HEK293T (cell line): ENCODE data around the gene NSMCE1.

Experiments used
- CTCF ChIA-PET: fragments of 350-600 bp; formaldehyde crosslinking; extraction: SDS; loops from one replicate; lab custom pipeline; 2021; ENCODE audit warnings: antibody characterized with exemption, inconsistent platforms; lab: Yijun Ruan, JAX
- POLR2A ChIA-PET: fragments of 350-600 bp; formaldehyde crosslinking; extraction: SDS; loops from one replicate; lab custom pipeline; 2020; ENCODE audit warnings: antibody characterized with exemption, inconsistent platforms; lab: Yijun Ruan, JAX
- DNase-seq: peaks from one replicate; pipeline ENCODE4 v3.0.0; 2012; ENCODE audit warnings: mixed read lengths; ENCODE audit errors: extremely low spot score
- ARNT ChIP-seq: fragments of 450-650 bp; IDR thresholded peaks from 2 replicates; pipeline ENCODE4 v1.6.1; 2017; ENCODE audit warnings: mild to moderate bottlenecking
- BHLHE40 ChIP-seq: fragments of 450-650 bp; IDR thresholded peaks from 2 replicates; pipeline ENCODE4 v1.6.1; 2016; ENCODE audit warnings: mild to moderate bottlenecking, moderate library complexity, borderline replicate concordance
- CTBP1 ChIP-seq: fragments of 450-650 bp; IDR thresholded peaks from 2 replicates; pipeline ENCODE4 v1.6.1; 2016; ENCODE audit warnings: borderline replicate concordance
- ELF4 ChIP-seq: fragments of 450-650 bp; IDR thresholded peaks from 2 replicates; pipeline ENCODE4 v1.6.1; 2017; ENCODE audit warnings: antibody characterized with exemption
- FOXA1 ChIP-seq: fragments of 450-650 bp; IDR thresholded peaks from 2 replicates; pipeline ENCODE4 v1.6.1; 2016; ENCODE audit warnings: mild to moderate bottlenecking
- FOXK2 ChIP-seq: fragments of 450-650 bp; IDR thresholded peaks from 2 replicates; pipeline ENCODE4 v1.6.1; 2016; ENCODE audit warnings: mild to moderate bottlenecking
- FOXM1 ChIP-seq: fragments of 450-650 bp; IDR thresholded peaks from 2 replicates; pipeline ENCODE4 v1.6.1; 2017; ENCODE audit warnings: mild to moderate bottlenecking, borderline replicate concordance
- HDGF ChIP-seq: fragments of 450-650 bp; IDR thresholded peaks from 2 replicates; pipeline ENCODE4 v1.6.1; 2017; ENCODE audit warnings: antibody characterized with exemption, borderline replicate concordance
- L3MBTL2 ChIP-seq: fragments of 450-650 bp; conservative IDR thresholded peaks from 2 replicates; pipeline ENCODE4 v1.6.1; 2016; ENCODE audit warnings: mild to moderate bottlenecking
- LEF1 ChIP-seq: fragments of 450-650 bp; IDR thresholded peaks from 2 replicates; pipeline ENCODE4 v1.6.1; 2017; ENCODE audit warnings: mild to moderate bottlenecking, borderline replicate concordance
- NFRKB ChIP-seq: fragments of 450-650 bp; IDR thresholded peaks from 2 replicates; pipeline ENCODE4 v1.6.1; 2016; ENCODE audit warnings: mild to moderate bottlenecking, moderate library complexity
- SP1 ChIP-seq: fragments of 450-650 bp; IDR thresholded peaks from 2 replicates; pipeline ENCODE4 v1.6.1; 2017
- SUZ12 ChIP-seq: fragments of 450-650 bp; IDR thresholded peaks from 2 replicates; pipeline ENCODE4 v1.6.1; 2016; ENCODE audit warnings: mild to moderate bottlenecking
- TARDBP ChIP-seq: fragments of 450-650 bp; IDR thresholded peaks from 2 replicates; pipeline ENCODE4 v1.6.1; 2016
- ZNF384 ChIP-seq: fragments of 450-650 bp; IDR thresholded peaks from 2 replicates; pipeline ENCODE4 v1.6.1; 2016
- TF ChIP-seq, protein P1 (sequence below): fragments of 450-650 bp; IDR thresholded peaks from 2 replicates; pipeline ENCODE4 v1.6.1; 2016

Gene NSMCE1, protein sequence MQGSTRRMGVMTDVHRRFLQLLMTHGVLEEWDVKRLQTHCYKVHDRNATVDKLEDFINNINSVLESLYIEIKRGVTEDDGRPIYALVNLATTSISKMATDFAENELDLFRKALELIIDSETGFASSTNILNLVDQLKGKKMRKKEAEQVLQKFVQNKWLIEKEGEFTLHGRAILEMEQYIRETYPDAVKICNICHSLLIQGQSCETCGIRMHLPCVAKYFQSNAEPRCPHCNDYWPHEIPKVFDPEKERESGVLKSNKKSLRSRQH

DNA sequence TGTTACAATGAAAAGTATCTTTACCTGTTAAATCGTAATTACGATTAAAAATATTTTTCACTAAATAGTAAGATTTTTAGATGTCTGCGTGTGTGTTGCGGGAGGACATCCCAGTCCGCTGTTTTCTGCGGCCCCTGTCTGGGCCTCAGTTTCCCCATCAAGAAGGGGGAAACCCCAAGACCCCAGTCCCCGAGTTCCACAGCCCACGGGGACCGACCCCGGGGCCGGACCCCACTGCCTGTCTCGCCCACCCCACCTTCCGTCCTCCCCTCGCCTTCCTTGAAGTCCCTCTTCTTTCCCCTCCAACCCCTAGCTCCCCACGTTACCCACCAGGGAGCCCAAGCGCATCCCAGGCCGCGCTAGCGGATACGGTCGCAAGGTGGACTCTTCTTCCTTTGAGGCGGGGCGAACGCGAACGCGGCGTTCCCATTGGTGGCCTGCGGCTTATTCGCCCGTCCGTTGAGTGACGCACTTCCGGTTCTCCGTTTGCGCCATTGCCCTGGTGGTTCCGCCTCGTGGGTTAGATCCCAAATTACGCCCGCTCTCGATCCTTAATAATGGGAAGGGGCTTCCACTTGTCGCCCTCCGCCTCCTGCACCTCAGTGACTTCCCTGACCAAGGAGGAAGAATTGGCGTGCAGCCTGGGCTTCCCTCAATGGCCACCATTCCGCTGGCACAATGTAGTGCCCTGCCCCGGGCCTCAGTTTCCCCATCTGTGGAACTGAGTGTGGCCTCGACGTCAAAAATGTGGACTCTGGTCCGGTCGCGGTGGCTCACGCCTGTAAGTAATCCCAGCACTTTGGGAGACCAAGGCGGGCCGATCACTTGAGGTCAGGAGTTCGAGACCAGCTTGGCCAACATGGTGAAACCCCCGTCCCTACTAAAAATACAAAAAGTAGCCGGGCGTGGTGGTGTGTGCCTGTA lies at the start of gene NSMCE1:
TSS of gene NSMCE1 (minus strand) at position 397 of the 924 bp plus-strand sequence. CDS start 11,202 bp downstream, outside the sequence.
- TF ChIP-seq, protein P1, sequence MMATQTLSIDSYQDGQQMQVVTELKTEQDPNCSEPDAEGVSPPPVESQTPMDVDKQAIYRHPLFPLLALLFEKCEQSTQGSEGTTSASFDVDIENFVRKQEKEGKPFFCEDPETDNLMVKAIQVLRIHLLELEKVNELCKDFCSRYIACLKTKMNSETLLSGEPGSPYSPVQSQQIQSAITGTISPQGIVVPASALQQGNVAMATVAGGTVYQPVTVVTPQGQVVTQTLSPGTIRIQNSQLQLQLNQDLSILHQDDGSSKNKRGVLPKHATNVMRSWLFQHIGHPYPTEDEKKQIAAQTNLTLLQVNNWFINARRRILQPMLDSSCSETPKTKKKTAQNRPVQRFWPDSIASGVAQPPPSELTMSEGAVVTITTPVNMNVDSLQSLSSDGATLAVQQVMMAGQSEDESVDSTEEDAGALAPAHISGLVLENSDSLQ, result peak; percentile 98
- TF ChIP-seq L3MBTL2 (peak; percentile 87), BHLHE40 (no peak), FOXM1 (no peak), LEF1 (no peak), ELF4 (peak; percentile 67; the same call in 1 of the 2 replicates), FOXK2 (no peak), CTBP1 (0 out of 2 replicates have a peak, but pooled peaks have one; percentile 4), ARNT (no peak), ZNF384 (no peak)
- POLR2A ChIA-PET, result interaction anchor here (0.9 to 1.5 kb wide), 10 partner anchors 9 to 135 kb away, joined by 3 to 5 read pairs (median 4); partner anchors contain the start of gene KDM8
- CTCF ChIA-PET, result no interaction called here
- DNase-seq, result peak; percentile 97

DNA sequence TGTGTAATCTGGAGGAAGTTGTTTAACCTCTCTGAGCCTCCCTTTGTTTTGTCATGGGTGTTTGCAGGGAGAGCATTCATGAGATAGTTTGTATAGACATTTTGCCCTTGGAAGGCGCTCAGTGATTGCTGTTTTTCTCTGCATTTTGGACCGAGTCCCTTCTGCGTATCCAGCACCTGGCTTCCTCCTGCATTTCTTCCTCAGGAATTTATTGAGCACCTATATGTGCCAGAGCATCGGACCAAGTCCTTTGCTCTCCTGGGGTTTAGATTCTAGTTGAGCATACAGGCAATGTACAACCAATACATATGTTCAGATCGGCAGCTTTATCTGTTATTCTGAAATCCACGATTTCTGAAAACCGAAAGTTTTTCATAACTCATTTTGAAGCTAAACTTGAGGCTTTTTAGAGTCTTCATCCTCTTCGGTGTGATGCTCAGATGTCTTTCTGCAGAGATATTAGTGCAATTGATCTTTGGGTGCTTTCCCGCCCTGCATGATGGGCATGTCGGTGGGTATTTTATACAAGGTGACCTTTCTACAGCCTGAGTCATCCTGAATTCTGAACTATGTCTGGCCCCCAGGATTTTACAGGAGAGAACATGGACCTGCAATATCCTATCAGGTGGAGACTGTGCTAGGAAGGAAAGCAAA lies 49.3 kb upstream of the NSMCE1 start:
- no peak for DNase-seq
- ChIA-PET CTCF (no interaction called here), POLR2A (no interaction called here)
- no peak for TF ChIP-seq L3MBTL2

DNA sequence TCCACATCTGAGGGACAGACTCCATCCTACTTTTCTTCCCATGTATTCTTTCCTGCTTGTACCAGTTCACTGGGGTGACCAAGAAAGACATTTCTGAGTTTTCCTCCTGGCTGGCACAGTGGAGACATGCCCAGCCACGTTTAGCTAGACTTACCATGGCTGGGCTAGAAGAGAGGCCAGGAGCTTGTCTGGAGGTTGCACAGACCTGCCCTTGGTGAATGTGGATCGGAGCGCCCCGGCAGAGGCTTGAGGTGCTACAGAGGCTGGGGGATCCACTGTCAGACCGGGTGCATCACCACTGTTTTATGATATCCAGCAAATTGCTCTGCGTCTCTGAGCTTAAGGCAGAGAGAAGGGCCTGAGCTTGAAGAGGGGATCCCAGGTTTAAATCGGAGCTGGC lies 48.7 kb upstream of the NSMCE1 start:
- CTCF ChIA-PET, result no interaction called here
- DNase-seq, result no peak
- POLR2A ChIA-PET, result no interaction called here
- TF ChIP-seq FOXK2 (no peak), BHLHE40 (no peak), ZNF384 (no peak), HDGF (no peak)
- TF ChIP-seq, protein P1, result no peak

DNA sequence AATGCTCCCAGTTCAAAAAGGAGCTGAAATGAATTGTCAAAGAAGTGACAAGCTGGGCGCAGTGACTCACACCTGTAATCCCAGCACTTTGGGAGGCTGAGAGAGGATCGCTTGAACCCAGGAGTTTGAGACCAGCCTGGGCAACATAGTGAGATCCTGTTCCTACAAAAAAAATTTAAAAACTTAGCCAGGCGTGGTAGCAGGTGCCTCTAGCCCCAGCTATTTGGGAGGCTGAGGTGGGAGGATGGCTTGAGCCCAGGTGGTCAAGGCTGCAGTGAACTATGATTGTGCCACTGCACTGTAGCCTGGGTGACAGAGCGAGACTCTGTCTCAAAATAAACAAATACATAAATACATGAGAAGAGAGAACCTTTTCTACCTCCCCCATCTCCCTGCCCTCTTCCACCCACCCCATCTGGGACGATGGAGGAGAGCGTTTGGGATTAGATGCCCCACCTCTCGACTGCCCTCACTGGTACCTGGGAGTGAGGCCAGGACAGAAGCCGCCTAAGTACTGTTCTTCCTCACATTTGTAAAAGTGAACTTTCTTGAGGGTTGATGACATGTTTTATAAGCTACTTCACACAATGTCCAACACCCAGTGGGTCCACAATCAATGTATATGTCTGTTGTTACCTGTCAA lies 47.6 kb upstream of the NSMCE1 start:
- no peak for DNase-seq
- TF ChIP-seq ZNF384, result no peak
- TF ChIP-seq ARNT, result no peak
- TF ChIP-seq SUZ12, result no peak
- no peak for TF ChIP-seq TARDBP
- TF ChIP-seq FOXA1, result no peak
- TF ChIP-seq LEF1, result no peak
- no peak for TF ChIP-seq NFRKB
- TF ChIP-seq FOXM1, result no peak
- TF ChIP-seq HDGF, result no peak
- no peak for TF ChIP-seq ELF4
- TF ChIP-seq, protein P1, result no peak
- no peak for TF ChIP-seq CTBP1
- TF ChIP-seq FOXK2, result no peak
- TF ChIP-seq SP1, result no peak
- TF ChIP-seq BHLHE40, result no peak
- no peak for TF ChIP-seq L3MBTL2
- ChIA-PET CTCF (interaction anchor here (0.6 kb wide), 1 partner anchor 52 kb away, joined by 3 read pairs; no protein-coding TSS in a partner anchor), POLR2A (no interaction called here)

DNA sequence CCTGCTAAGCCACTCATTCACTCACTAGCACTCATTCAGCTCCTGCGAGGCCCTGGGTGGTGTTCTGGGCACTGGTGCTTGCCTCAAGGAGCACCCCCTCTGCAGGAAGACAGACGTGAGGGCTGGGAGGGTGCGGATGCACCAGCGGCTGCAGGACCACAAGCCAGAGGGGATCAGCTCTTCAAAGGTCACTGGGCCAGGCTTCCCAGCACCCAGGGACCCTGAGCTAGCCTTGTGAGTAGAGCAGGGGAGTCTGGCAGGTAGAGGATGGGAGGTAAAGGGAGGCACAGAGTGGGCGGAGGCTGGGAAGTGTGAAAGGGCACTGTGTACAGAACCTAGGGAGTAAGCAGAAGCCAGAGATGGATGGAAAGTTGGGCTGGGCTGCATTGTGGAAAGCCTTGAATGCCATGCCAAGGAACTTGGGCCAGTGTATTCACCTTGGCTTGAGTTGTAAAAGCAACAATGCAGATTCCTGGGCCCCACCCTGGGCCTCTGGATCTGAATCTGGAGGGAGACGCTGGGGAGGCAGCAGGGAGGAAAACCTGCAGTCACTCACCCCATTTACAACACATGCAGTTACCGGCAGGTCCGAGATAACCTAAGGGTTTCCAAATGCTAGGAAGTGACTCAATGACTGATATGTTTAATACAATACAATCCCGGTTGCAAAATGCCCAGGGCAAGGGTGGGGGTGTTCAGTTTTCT lies 46.9 kb upstream of the NSMCE1 start:
- TF ChIP-seq FOXM1 (no peak), TARDBP (no peak), BHLHE40 (no peak), SUZ12 (no peak), LEF1 (no peak), SP1 (no peak), ELF4 (no peak), FOXK2 (no peak), NFRKB (no peak), ZNF384 (no peak), FOXA1 (no peak), CTBP1 (no peak), L3MBTL2 (no peak), HDGF (no peak), ARNT (no peak)
- TF ChIP-seq, protein P1, result no peak
- ChIA-PET CTCF (no interaction called here), POLR2A (no interaction called here)
- no peak for DNase-seq
